H1 (cell line): ENCODE results near the gene TAL2. TPM values are rescaled to one million over a fixed set of nuclear protein-coding genes. Genes with fewer than 3 reads are reported as not detected.

Experiments
- CTCF ChIA-PET: fragments of 300-600 bp; sonication (Branson Sonifier 250); formaldehyde crosslinking; loops from one replicate; lab custom pipeline; 2021; ENCODE audit not compliant: partially characterized antibody; lab: Charles Lee
- POLR2A ChIA-PET: fragments of 300-600 bp; sonication (Branson Sonifier 250); formaldehyde crosslinking; loops from one replicate; lab custom pipeline; 2021; ENCODE audit warnings: inconsistent platforms; ENCODE audit not compliant: partially characterized antibody; lab: Charles Lee
- DNase-seq, 2 experiments: peaks; one replicate each; pipeline versions ENCODE4 v3.0.0 to v3.0.0-alpha.2; 2010 to 2022; ENCODE audit warnings: low spot score in 2 of 2, low read depth in 1 of 2, mixed read lengths in 1 of 2
- FAIRE-seq: peaks from 2 replicates; lab custom pipeline; 2011; peaks lifted over from hg19 to GRCh38; lab: Jason Lieb, UNC
- H2AFZ ChIP-seq: 2 replicates; pipeline ENCODE4 v1.8.1; 2012; ENCODE audit warnings: low read length, inconsistent platforms
- H2AK5ac ChIP-seq: 2 replicates; pipeline ENCODE4 v1.6.1; 2013; ENCODE audit warnings: low read depth, low read length
- H2BK120ac ChIP-seq: replicated peaks from 2 replicates; pipeline ENCODE3; 2013; ENCODE audit warnings: low read depth, low read length, inconsistent platforms
- H2BK12ac ChIP-seq: 2 replicates; pipeline ENCODE4 v1.6.1; 2013; ENCODE audit warnings: low read depth, low read length
- H2BK15ac ChIP-seq: 2 replicates; pipeline ENCODE4 v1.6.1; 2013; ENCODE audit warnings: low read length
- H2BK20ac ChIP-seq: 2 replicates; pipeline ENCODE4 v1.6.1; 2013; ENCODE audit warnings: low read length
- H2BK5ac ChIP-seq: 2 replicates; pipeline ENCODE4 v1.6.1; 2013; ENCODE audit warnings: low read depth, low read length
- H3K14ac ChIP-seq: 2 replicates; pipeline ENCODE4 v1.6.1; 2013; ENCODE audit warnings: inconsistent platforms; ENCODE audit not compliant: insufficient read length
- H3K18ac ChIP-seq: 2 replicates; pipeline ENCODE4 v1.6.1; 2013; ENCODE audit warnings: low read length; ENCODE audit errors: extremely low read depth
- H3K23ac ChIP-seq: 2 replicates; pipeline ENCODE4 v1.6.1; 2013; ENCODE audit warnings: inconsistent platforms; ENCODE audit not compliant: insufficient read length
- H3K23me2 ChIP-seq: 2 replicates; pipeline ENCODE4 v1.6.1; 2013; ENCODE audit warnings: low read depth, low read length
- H3K27ac ChIP-seq: 2 replicates; pipeline ENCODE4 v1.6.1; 2011; ENCODE audit warnings: low read depth, low read length, inconsistent platforms
- H3K27me3 ChIP-seq, 4 experiments: replicated peaks in 1 of 4; 1 replicate in 1 of 4; 2 replicates in 3 of 4; pipeline versions ENCODE4 v1.6.1 to v1.8.1; 2011 to 2013; ENCODE audit warnings: low read length in 3 of 4, mild to moderate bottlenecking in 3 of 4, inconsistent platforms in 2 of 4, mixed read lengths in 2 of 4, moderate library complexity in 1 of 4; ENCODE audit not compliant: control insufficient read depth in 3 of 4, insufficient read depth in 3 of 4; ENCODE audit errors: extremely low read depth in 1 of 4
- H3K36me3 ChIP-seq, 4 experiments: 2 replicates each; pipeline versions ENCODE4 v1.6.1 to v1.8.1; 2011 to 2013; ENCODE audit warnings: mild to moderate bottlenecking in 4 of 4, low read length in 3 of 4, moderate library complexity in 2 of 4, control low read depth in 1 of 4, inconsistent platforms in 1 of 4; ENCODE audit not compliant: insufficient read depth in 4 of 4, control insufficient read depth in 2 of 4
- H3K4ac ChIP-seq: replicated peaks from 2 replicates; pipeline ENCODE3; 2013; ENCODE audit warnings: low read length, low read depth, mixed read lengths, inconsistent platforms; ENCODE audit not compliant: insufficient read length
- H3K4me1 ChIP-seq, 4 experiments: replicated peaks in 1 of 4; 1 replicate in 1 of 4; 2 replicates in 3 of 4; pipeline versions ENCODE4 v1.6.1 to v1.8.1; 2011 to 2013; ENCODE audit warnings: low read length in 3 of 4, inconsistent platforms in 2 of 4, mixed read lengths in 1 of 4; ENCODE audit not compliant: insufficient read depth in 4 of 4, control insufficient read depth in 3 of 4
- H3K4me2 ChIP-seq, 2 experiments: 2 replicates each; pipeline versions ENCODE4 v1.6.1 to v1.8.1; 2011 to 2013; ENCODE audit warnings: low read depth in 2 of 2, low read length in 2 of 2, control low read depth in 1 of 2, inconsistent platforms in 1 of 2, mild to moderate bottlenecking in 1 of 2; ENCODE audit not compliant: insufficient read depth in 1 of 2
- H3K4me3 ChIP-seq, 4 experiments: fragments of 200-600, 300-600 bp in 1 of 4; sonication (generic), shearing (Covaris generic), sonication (Bioruptor Twin) in 1 of 4; 2 replicates each; pipeline versions ENCODE4 v1.5.1 to v1.8.1; 2011 to 2016; ENCODE audit warnings: low read length in 4 of 4, low read depth in 3 of 4, control low read depth in 2 of 4, inconsistent platforms in 2 of 4, mild to moderate bottlenecking in 2 of 4, mixed read lengths in 1 of 4, moderate library complexity in 1 of 4; ENCODE audit not compliant: insufficient read depth in 2 of 4; ENCODE audit errors: extremely low read depth in 1 of 4
- H3K56ac ChIP-seq: replicated peaks from 2 replicates; pipeline ENCODE3; 2013; ENCODE audit warnings: low read depth, mild to moderate bottlenecking, mixed read lengths, low read length, inconsistent platforms; ENCODE audit not compliant: insufficient read length
- H3K79me1 ChIP-seq: 2 replicates; pipeline ENCODE4 v1.6.1; 2013; ENCODE audit warnings: low read depth, low read length, control low read depth
- H3K79me2 ChIP-seq, 2 experiments: 2 replicates each; pipeline versions ENCODE4 v1.6.1 to v1.8.1; 2012 to 2013; ENCODE audit warnings: low read length in 2 of 2, mild to moderate bottlenecking in 2 of 2, inconsistent platforms in 1 of 2; ENCODE audit not compliant: insufficient read depth in 2 of 2, control insufficient read depth in 1 of 2
- H3K9ac ChIP-seq, 4 experiments: replicated peaks in 1 of 4; 1 replicate in 1 of 4; 2 replicates in 3 of 4; pipeline versions ENCODE4 v1.6.1 to v1.8.1; 2011 to 2013; ENCODE audit warnings: low read depth in 3 of 4, low read length in 3 of 4, control low read depth in 2 of 4, mild to moderate bottlenecking in 2 of 4, moderate library complexity in 2 of 4, inconsistent platforms in 1 of 4; ENCODE audit errors: extremely low read depth in 1 of 4
- H3K9me3 ChIP-seq, 2 experiments: 2 replicates each; pipeline versions ENCODE4 v1.6.1 to v1.8.1; 2012 to 2013; ENCODE audit warnings: mild to moderate bottlenecking in 2 of 2, moderate library complexity in 2 of 2, control low read depth in 1 of 2, inconsistent platforms in 1 of 2, low read depth in 1 of 2, low read length in 1 of 2, mixed read lengths in 1 of 2; ENCODE audit not compliant: insufficient read depth in 2 of 2
- H4K20me1 ChIP-seq, 2 experiments: replicated peaks in 1 of 2; 2 replicates each; pipeline versions ENCODE3 to v1.8.1; 2011 to 2013; ENCODE audit warnings: inconsistent platforms in 2 of 2, low read length in 2 of 2, mild to moderate bottlenecking in 1 of 2; ENCODE audit not compliant: insufficient read depth in 2 of 2, control insufficient read depth in 1 of 2
- H4K5ac ChIP-seq: 2 replicates; pipeline ENCODE4 v1.6.1; 2013; ENCODE audit warnings: low read length, low read depth, mixed read lengths, inconsistent platforms; ENCODE audit not compliant: insufficient read length
- H4K8ac ChIP-seq: 2 replicates; pipeline ENCODE4 v1.8.0; 2013; ENCODE audit warnings: mild to moderate bottlenecking, moderate library complexity, low read length, inconsistent platforms; ENCODE audit not compliant: insufficient read depth; ENCODE audit errors: extremely low read depth
- H4K91ac ChIP-seq: replicated peaks from 2 replicates; pipeline ENCODE3; 2013; ENCODE audit warnings: low read length, mixed read lengths, inconsistent platforms; ENCODE audit not compliant: insufficient read length
- ATF2 ChIP-seq: IDR thresholded peaks from 2 replicates; pipeline ENCODE4 v1.6.1; 2012; ENCODE audit warnings: low read length, inconsistent platforms
- ATF3 ChIP-seq: IDR thresholded peaks from 2 replicates; pipeline ENCODE4 v1.6.1; 2011; ENCODE audit warnings: low read depth, mild to moderate bottlenecking, low read length; ENCODE audit not compliant: insufficient read depth
- BACH1 ChIP-seq: IDR thresholded peaks from 2 replicates; pipeline ENCODE4 v1.6.1; 2012; ENCODE audit warnings: low read length, improper control_type of control experiment
- EGR1 ChIP-seq: IDR thresholded peaks from 2 replicates; pipeline ENCODE4 v1.6.1; 2011; ENCODE audit warnings: low read depth, low read length, borderline replicate concordance
- GTF2F1 ChIP-seq: IDR thresholded peaks from 2 replicates; pipeline ENCODE4 v1.6.1; 2012; ENCODE audit warnings: low read depth, low read length, improper control_type of control experiment, borderline replicate concordance
- MAX ChIP-seq: IDR thresholded peaks from 2 replicates; pipeline ENCODE4 v1.6.1; 2012; ENCODE audit warnings: inconsistent platforms
- NANOG ChIP-seq: IDR thresholded peaks from 2 replicates; pipeline ENCODE4 v1.6.1; 2011; ENCODE audit warnings: low read length, low read depth, mild to moderate bottlenecking, inconsistent platforms; ENCODE audit not compliant: insufficient read depth, poor library complexity, severe bottlenecking
- POLR2AphosphoS5 ChIP-seq: IDR thresholded peaks from 2 replicates; pipeline ENCODE4 v1.6.1; 2011; ENCODE audit warnings: low read depth, low read length
- RBBP5 ChIP-seq: IDR thresholded peaks from 2 replicates; pipeline ENCODE4 v1.7.1; 2012; ENCODE audit warnings: low read depth, mild to moderate bottlenecking, inconsistent platforms, low read length, moderate library complexity, borderline replicate concordance
- SIRT6 ChIP-seq: IDR thresholded peaks from one replicate; pipeline ENCODE4 v1.7.1; 2012; ENCODE audit warnings: low read length, inconsistent platforms
- TCF12 ChIP-seq: IDR thresholded peaks from 2 replicates; pipeline ENCODE4 v1.6.1; 2011; ENCODE audit warnings: low read depth, mild to moderate bottlenecking, low read length
- WGBS, 2 experiments: shearing (Covaris generic) in 1 of 2; methylation state at CpG; one replicate each; pipeline versions ENCODE4 v1.1.6 to v1.1.7; 2013 to 2015; ENCODE audit warnings: low lambda C conversion rate in 2 of 2, mixed read lengths in 2 of 2, inconsistent platforms in 1 of 2, low coverage in 1 of 2, missing lambda C conversion rate in 1 of 2; ENCODE audit not compliant: insufficient replicate concordance in 2 of 2, insufficient coverage in 1 of 2, insufficient read length in 1 of 2; ENCODE audit errors: extremely low coverage in 1 of 2, missing lambda C conversion rate in 1 of 2; 5-methylcytosine and 5-hydroxymethylcytosine counted together
- polyA plus RNA-seq, 7 experiments: library from polyadenylated mRNA; depleted of rRNA in 3 of 7; stranded (reverse) in 5 of 7; unstranded in 2 of 7; fragments of >200 nt in 5 of 7; fragments of 200-250 nt in 2 of 7; gene quantifications; 1 replicate in 5 of 7; 2 replicates in 1 of 7; 4 replicates in 1 of 7; pipeline versions ENCODE4 v1.2.1 to v1.2.3, GENCODE V29; 2011 to 2013; ENCODE audit warnings: missing spikeins in 2 of 7, mixed read lengths in 2 of 7
- total RNA-seq: library from RNA; stranded (reverse); fragmentation: NEBNext Ultra II Directional; extraction: Animal tissue kit (Norgen Biotek cat#: 25700); gene quantifications from 2 replicates; pipeline ENCODE4 v1.2.1, GENCODE V29; 2021

The TAL2 gene
- total and polyA plus RNA-seq, 2 of the 8 experiments (the other 6 are each of a cell fraction or from before 2014, with no cell fraction given), result 0.65 to 0.82 TPM

GRCh38 chr9:105698348-105698870 lies 36.2 kb downstream of the TAL2 start:
- peaks cover 3 to 20% (median 16%) of the 10 kb centered on the region in 4 experiments; a peak in 6 of 7 replicates for H3K27me3 ChIP-seq
- H3K14ac ChIP-seq, result no peak overlapping the region
- H2BK20ac ChIP-seq, result no peak overlapping the region
- H3K79me1 ChIP-seq, result no peaks in the 10 kb centered on the region
- H3K18ac ChIP-seq, result no peak overlapping the region
- no peak overlapping the region for H4K91ac ChIP-seq
- POLR2A ChIA-PET, result no interaction called here
- 83% methylated on average over 1 of the region's 1 CpG; no CpG with 5 or more reads in 1 of the 2 experiments for whole genome bisulfite sequencing, 2 experiments
- DNase-seq (no peak), FAIRE-seq (no peak)
- no peak overlapping the region for H2BK5ac ChIP-seq
- no peak overlapping the region for H4K8ac ChIP-seq
- H3K4me2 ChIP-seq, result no peak overlapping the region
- H2AK5ac ChIP-seq, result no peak overlapping the region
- H3K23ac ChIP-seq, result no peak overlapping the region
- H2BK120ac ChIP-seq, result no peak overlapping the region
- no peak overlapping the region for H3K4ac ChIP-seq
- no peak overlapping the region for H2BK15ac ChIP-seq
- H2BK12ac ChIP-seq, result no peak overlapping the region
- H3K36me3 ChIP-seq, result no peaks in the 10 kb centered on the region
- peaks cover 0 to 7% of the 10 kb centered on the region in 2 experiments; a peak in 1 of 4 replicates for H3K79me2 ChIP-seq
- no peak overlapping the region for H3K9ac ChIP-seq
- H3K4me3 ChIP-seq, result no peak overlapping the region
- H3K27ac ChIP-seq, result no peak overlapping the region
- no peak overlapping the region for H4K5ac ChIP-seq
- H3K9me3 ChIP-seq, result no peaks in the 10 kb centered on the region
- peaks cover 9% of the 10 kb centered on the region for H3K23me2 ChIP-seq
- no peak overlapping the region for H2AFZ ChIP-seq
- H4K20me1 ChIP-seq, result peaks cover 0 to 5% of the 10 kb centered on the region in 2 experiments
- H3K4me1 ChIP-seq, result peaks cover 2 to 5% (median 3%) of the 10 kb centered on the region in 4 experiments; a peak in 5 of 7 replicates
- CTCF ChIA-PET, result no interaction called here
- no peak overlapping the region for H3K56ac ChIP-seq
- TF ChIP-seq POLR2AphosphoS5 (no peak), GTF2F1 (no peak), MAX (no peak), RBBP5 (no peak), NANOG (no peak), BACH1 (no peak), ATF2 (no peak), TCF12 (no peak), EGR1 (no peak), ATF3 (no peak), SIRT6 (no peak)
